Islet of Langerhans (tissue), 1 donor: ENCODE results near the gene BRD4.

ENCODE experiments used
- FAIRE-seq: peaks from one replicate; lab custom pipeline; 2011; peaks lifted over from hg19 to GRCh38; lab: Jason Lieb, UNC

The BRD4 gene

GRCh38 chr19:15313649-15314279 lies 18.6 kb downstream of the BRD4 start:
- no peak for FAIRE-seq

- FAIRE-seq: no peak
Measured at GRCh38 chr19:15307169-15307568, 25.2 kb downstream of the BRD4 start.

GRCh38 chr19:15305582-15306334 lies 26.6 kb downstream of the BRD4 start:
- FAIRE-seq: no peak

- FAIRE-seq: no peak
Measured at GRCh38 chr19:15304140-15304705, 28.1 kb downstream of the BRD4 start.

- FAIRE-seq: no peak
Measured at GRCh38 chr19:15303105-15303780, 29.1 kb downstream of the BRD4 start.

- no peak for FAIRE-seq
Measured at GRCh38 chr19:15300533-15301197, 31.7 kb downstream of the BRD4 start.

- no peak for FAIRE-seq
Measured at GRCh38 chr19:15299568-15300409, 32.5 kb downstream of the BRD4 start.

GRCh38 chr19:15298847-15299567 lies 33.3 kb downstream of the BRD4 start:
- FAIRE-seq: no peak

GRCh38 chr19:15297416-15298224 lies 34.7 kb downstream of the BRD4 start:
- FAIRE-seq: no peak

- no peak for FAIRE-seq
Measured at GRCh38 chr19:15296841-15297415, 35.4 kb downstream of the BRD4 start.

- FAIRE-seq: no peak
Measured at GRCh38 chr19:15296353-15296752, 36.0 kb downstream of the BRD4 start.

GRCh38 chr19:15294561-15294990 lies 37.8 kb downstream of the BRD4 start:
- FAIRE-seq: no peak

- no peak for FAIRE-seq
Measured at GRCh38 chr19:15293781-15294491, 38.4 kb downstream of the BRD4 start.

GRCh38 chr19:15292847-15293582 lies 39.3 kb downstream of the BRD4 start:
- no peak for FAIRE-seq

GRCh38 chr19:15292140-15292539 lies 40.2 kb downstream of the BRD4 start:
- no peak for FAIRE-seq

- no peak for FAIRE-seq
Measured at GRCh38 chr19:15291548-15292021, 40.8 kb downstream of the BRD4 start.

- no peak for FAIRE-seq
Measured at GRCh38 chr19:15291089-15291488, 41.2 kb downstream of the BRD4 start.

GRCh38 chr19:15290166-15290565 lies 42.2 kb downstream of the BRD4 start:
- no peak for FAIRE-seq
